Spleen (tissue), 7 donors: Measurements from ENCODE around the gene PALMD.

ENCODE experiments used
- CTCF ChIP-seq, 11 experiments: fragments of 200-600 bp in 7 of 11; fragments of 450-650 bp in 4 of 11; sonication (generic) in 4 of 11; IDR thresholded peaks in 8 of 11; conservative IDR thresholded peaks in 3 of 11; 1 replicate in 7 of 11; 2 replicates in 4 of 11; pipeline versions ENCODE4 v1.4.0 to v1.8.0; 2016 to 2021; ENCODE audit warnings: antibody characterized with exemption in 11 of 11, inconsistent platforms in 4 of 11, mild to moderate bottlenecking in 1 of 11
- POLR2A ChIP-seq, 3 donors: fragments of 450-650 bp; IDR thresholded peaks; one replicate each; pipeline ENCODE4 v1.5.1; 2017; ENCODE audit warnings: antibody characterized with exemption in 3 of 3, mild to moderate bottlenecking in 1 of 3
- donor health status: DM: no; HTN: no; CAD: no; lungs with moderate emphysema.
- donor health status: DM: no; HTN: no; CAD: no.
- donor health status: DM: no; HTN: no; CAD: no.

GRCh38 chr1:99645203-99645602 is 710 bp upstream of the PALMD start:
- TF ChIP-seq CTCF (IDR thresholded peaks at IDR 0.05 in 8 of 11, conservative IDR thresholded peaks at IDR 0.05 in 3 of 11) (no peak), POLR2A (IDR thresholded peaks at IDR 0.05) (no peak)
